Kidney (tissue), 14 donors: ENCODE measurements around the gene MYOT. TPM values are rescaled to one million over a fixed set of nuclear protein-coding genes. Genes with fewer than 3 reads are reported as not detected.

Experiments used
- DNase-seq, 5 donors: peaks; one replicate each; pipeline ENCODE4 v3.0.0-alpha.2; 2013 to 2020
- FAIRE-seq: peaks from 2 replicates; lab custom pipeline; 2012; peaks lifted over from hg19 to GRCh38; lab: Jason Lieb, UNC
- H3K27ac ChIP-seq, 2 donors: one replicate each; pipeline ENCODE4 v1.7.0; 2013; ENCODE audit warnings: low read depth in 2 of 2, low read length in 2 of 2, inconsistent platforms in 1 of 2
- H3K27me3 ChIP-seq: one replicate; pipeline ENCODE4 v1.7.1; 2013; ENCODE audit warnings: low read length, inconsistent platforms; ENCODE audit not compliant: control insufficient read depth, insufficient read depth
- H3K36me3 ChIP-seq, 3 donors: one replicate each; pipeline versions ENCODE4 v1.7.0 to v1.7.1; 2013; ENCODE audit warnings: low read length in 3 of 3, control low read depth in 1 of 3, inconsistent platforms in 1 of 3; ENCODE audit not compliant: insufficient read depth in 3 of 3, control insufficient read depth in 2 of 3
- H3K4me1 ChIP-seq, 3 donors: one replicate each; pipeline versions ENCODE4 v1.7.0 to v1.7.1; 2013; ENCODE audit warnings: low read length in 3 of 3, inconsistent platforms in 1 of 3, low read depth in 1 of 3; ENCODE audit not compliant: control insufficient read depth in 2 of 3, insufficient read depth in 2 of 3
- H3K4me3 ChIP-seq, 3 donors: one replicate each; pipeline versions ENCODE4 v1.7.0 to v1.8.1; 2013; ENCODE audit warnings: low read length in 3 of 3, control low read depth in 1 of 3, inconsistent platforms in 1 of 3
- H3K9ac ChIP-seq, 3 donors: one replicate each; pipeline versions ENCODE4 v1.7.0 to v1.7.1; 2013; ENCODE audit warnings: low read length in 3 of 3, control low read depth in 1 of 3, inconsistent platforms in 1 of 3
- H3K9me3 ChIP-seq, 3 donors: one replicate each; pipeline versions ENCODE4 v1.7.0 to v1.7.1; 2013; ENCODE audit warnings: low read length in 3 of 3, control low read depth in 1 of 3, inconsistent platforms in 1 of 3; ENCODE audit not compliant: control insufficient read depth in 2 of 3, insufficient read depth in 1 of 3
- CTCF ChIP-seq: IDR thresholded peaks from 3 replicates; pipeline ENCODE4 v1.5.1; 2012; ENCODE audit warnings: mild to moderate bottlenecking, moderate library complexity, borderline replicate concordance; ENCODE audit not compliant: insufficient read depth; ENCODE audit errors: extremely low read depth
- intact Hi-C: fragments of 100-400 bp; cut with DNase I; formaldehyde crosslinking; loops from one replicate; pipeline ENCODE4 v1.11.1; 2022
- polyA plus RNA-seq: library from polyadenylated mRNA; stranded (reverse); fragments of 350-450 nt; fragmentation: Illumina TruSeq; extraction: RNeasy Lipid Tissue Mini Kit (QIAGEN cat#74804); gene quantifications from one replicate; pipeline ENCODE4 v1.2.3, GENCODE V29; 2014; ENCODE audit warnings: low read depth, low replicate concordance; ENCODE audit not compliant: insufficient read depth
- total RNA-seq: library from RNA; stranded (reverse); fragmentation: NEBNext Ultra II Directional; extraction: Animal tissue kit (Norgen Biotek cat#: 25700); gene quantifications from one replicate; pipeline ENCODE4 v1.2.1, GENCODE V29; 2021
- donor health status: control.
- donor health status: control.
- donor health status: control.
- donor health status: control.
- donor health status: control.
- donor health status: DM: yes; HTN: yes; CAD: no.
- donor health status: Normal renal cell carcinoma (clear cell type).

MYOT gene
- total and polyA plus RNA-seq, 2 donors from 2014 or later = 0.94 to 2.3 TPM

DNA sequence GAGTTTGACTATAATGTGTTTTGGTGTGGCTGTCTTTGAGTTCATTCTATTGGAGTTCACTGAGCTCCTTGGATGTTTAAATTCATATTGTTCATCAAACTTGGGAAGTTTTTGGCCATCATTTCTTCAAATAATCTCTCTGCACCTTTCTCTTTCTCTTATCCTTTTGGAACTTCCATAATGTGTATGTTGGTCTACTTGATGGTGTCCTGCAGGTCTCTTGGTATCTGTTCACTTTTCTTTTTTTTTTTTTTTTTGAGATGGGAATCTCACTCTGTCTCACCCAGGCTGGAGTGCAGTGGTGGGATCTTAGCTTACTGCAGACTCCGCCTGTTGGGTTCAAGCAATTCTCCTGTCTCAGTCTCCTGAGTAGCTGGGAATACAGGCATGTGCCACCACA, 49.3 kb downstream of the MYOT start:
- Histone ChIP-seq H3K36me3 (no peaks in the 10 kb centered on the region), H3K4me3 (no peak overlapping the region), H3K9ac (no peak overlapping the region), H3K4me1 (no peaks in the 10 kb centered on the region), H3K27ac (no peak overlapping the region), H3K9me3 (peaks cover 0 to 2% (median 1%) of the 10 kb centered on the region in 3 donors), H3K27me3 (no peaks in the 10 kb centered on the region)
- intact Hi-C loops = no loop called here
- FAIRE-seq (no peak), DNase-seq (no peak)
- TF ChIP-seq CTCF = no peak

- H3K27ac ChIP-seq = no peak overlapping the region
Observed at GRCh38 chr5:137921931-137922330, 54.3 kb downstream of the MYOT start.

DNA sequence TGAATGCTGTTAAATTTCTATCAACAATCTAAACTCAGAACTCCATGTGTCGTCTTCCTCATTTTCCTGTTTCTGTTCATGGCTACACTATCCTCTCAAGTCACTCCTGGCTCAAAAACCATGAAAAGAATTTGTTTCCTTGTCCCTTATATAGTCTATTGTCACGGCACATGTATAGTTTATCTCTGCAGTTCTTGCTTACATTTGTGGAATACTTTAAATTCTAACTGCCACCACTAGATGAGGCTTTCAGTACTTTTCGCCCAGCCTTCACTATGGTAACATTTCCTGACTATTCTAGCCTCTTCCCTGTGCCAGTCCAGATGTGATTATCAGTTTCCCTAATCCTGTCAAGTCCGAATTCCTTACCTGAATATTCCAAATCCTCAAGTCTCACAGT, 56.2 kb downstream of the MYOT start:
- DNase-seq (no peak), FAIRE-seq (no peak)
- no peak overlapping the region for H3K4me3 ChIP-seq
- no peaks in the 10 kb centered on the region for H3K27me3 ChIP-seq
- no peaks in the 10 kb centered on the region for H3K4me1 ChIP-seq
- intact Hi-C loops = no loop called here
- no peaks in the 10 kb centered on the region for H3K9me3 ChIP-seq
- H3K36me3 ChIP-seq = no peaks in the 10 kb centered on the region
- H3K9ac ChIP-seq = no peak overlapping the region
- TF ChIP-seq CTCF = no peak
- no peak overlapping the region for H3K27ac ChIP-seq

More at GRCh38 chr5:137921931-137922330, 54.3 kb downstream of the MYOT start:
- TF ChIP-seq CTCF = no peak
- no peaks in the 10 kb centered on the region for H3K27me3 ChIP-seq
- intact Hi-C loops = no loop called here
- H3K36me3 ChIP-seq = no peaks in the 10 kb centered on the region
- no peak overlapping the region for H3K9ac ChIP-seq
- DNase-seq = no peak
- no peaks in the 10 kb centered on the region for H3K4me1 ChIP-seq
- no peaks in the 10 kb centered on the region for H3K9me3 ChIP-seq
- no peak for FAIRE-seq
- H3K4me3 ChIP-seq = no peak overlapping the region

- intact Hi-C loops = no loop called here
- H3K36me3 ChIP-seq = peaks cover 0 to 5% (median 0%) of the 10 kb centered on the region in 3 donors
- no peak overlapping the region for H3K9ac ChIP-seq
- DNase-seq (no peak), FAIRE-seq (no peak)
- TF ChIP-seq CTCF = no peak
- no peak overlapping the region for H3K4me3 ChIP-seq
- no peaks in the 10 kb centered on the region for H3K4me1 ChIP-seq
- no peaks in the 10 kb centered on the region for H3K9me3 ChIP-seq
- no peak overlapping the region for H3K27ac ChIP-seq
- no peaks in the 10 kb centered on the region for H3K27me3 ChIP-seq
Observed at GRCh38 chr5:137932800-137933199, 65.1 kb downstream of the MYOT start.
